SIG-M5 treated with dmso at 0.1 percent for 504 hours (cell line): ENCODE measurements around the gene AMPD2.
A peak's percentile ranks its signal among the peaks of the same experiment; 100 is the strongest.

Experiments
- DNase-seq: peaks from one replicate; lab custom pipeline; 2025; ENCODE audit not compliant: unreplicated experiment; lab: John Stamatoyannopoulos, UW

The AMPD2 gene

DNA sequence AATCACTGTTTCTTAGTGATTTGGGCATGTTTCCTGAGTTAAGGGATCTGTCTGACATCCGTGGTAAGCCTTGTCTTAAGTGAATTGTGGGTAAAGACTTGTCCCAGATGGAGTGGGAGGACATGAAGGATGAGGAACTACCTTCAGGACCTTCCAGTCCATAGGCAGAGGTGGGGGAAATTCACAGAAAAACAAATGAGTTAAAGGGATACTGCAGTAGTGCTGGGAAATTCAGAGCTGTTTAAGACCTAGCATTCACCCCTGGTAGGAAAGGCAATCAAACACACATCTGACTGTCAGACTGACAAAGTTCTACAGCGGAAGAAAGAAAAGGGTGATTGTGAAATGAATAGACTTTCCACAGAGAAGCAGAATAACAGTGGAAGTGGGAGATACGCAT is 3.2 kb upstream of the AMPD2 start:
- peak; percentile 51 for DNase-seq

- DNase-seq, result peak; percentile 80
Measured at GRCh38 chr1:109617291-109617801, 2.3 kb upstream of the AMPD2 start.

- DNase-seq, result no peak
Measured at GRCh38 chr1:109618661-109619575, 719 bp upstream of the AMPD2 start.

DNA sequence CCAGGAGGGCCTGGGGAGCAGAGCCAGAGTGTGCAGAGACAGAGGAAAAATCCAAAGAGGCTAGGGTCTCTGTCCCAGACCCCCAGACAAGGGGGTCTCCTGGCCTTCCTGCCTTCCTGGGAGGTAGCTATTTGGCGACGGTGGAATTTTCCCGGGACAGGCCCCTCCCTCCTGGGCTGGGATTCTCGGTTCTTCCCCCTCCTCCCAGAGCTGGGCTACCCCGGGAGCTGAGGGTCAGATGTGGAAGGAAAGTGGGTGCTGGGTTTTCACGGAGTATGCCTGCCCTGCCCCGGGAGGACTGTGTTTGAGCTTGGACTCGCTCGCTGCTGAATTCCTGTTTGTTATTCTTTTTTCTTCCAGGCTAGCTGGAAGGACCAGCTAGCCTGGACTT is 759 bp downstream of the AMPD2 start:
- DNase-seq, result peak; percentile 51

- DNase-seq, result peak; percentile 92
Measured at GRCh38 chr1:109620841-109621286, 1.2 kb downstream of the AMPD2 start.

GRCh38 chr1:109621379-109622136 is 1.9 kb downstream of the AMPD2 start:
- DNase-seq, result no peak

- no peak for DNase-seq
Measured at GRCh38 chr1:109622137-109622892, 2.7 kb downstream of the AMPD2 start.

DNA sequence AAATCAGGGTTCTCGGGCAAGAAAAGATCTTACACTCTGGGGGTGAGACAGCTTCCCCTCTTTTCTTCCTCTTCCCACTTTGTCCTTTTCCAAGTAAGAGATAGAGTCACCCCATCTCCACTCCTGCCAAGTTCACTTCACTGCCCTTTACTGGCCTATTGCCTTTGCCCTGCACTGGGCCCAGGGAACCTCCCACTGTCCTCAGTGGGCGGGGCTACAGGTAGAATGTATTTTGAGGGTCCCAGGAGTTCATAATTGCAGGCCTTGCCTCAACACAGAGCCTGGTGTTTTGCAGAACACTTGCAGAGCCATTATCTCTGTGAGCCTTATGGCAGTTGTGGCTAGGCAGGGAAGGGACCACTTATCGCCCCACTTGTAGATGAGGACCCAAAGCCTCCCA is 3.3 kb downstream of the AMPD2 start:
- DNase-seq, result no peak

GRCh38 chr1:109623601-109624161 is 4.0 kb downstream of the AMPD2 start:
- no peak for DNase-seq

DNA sequence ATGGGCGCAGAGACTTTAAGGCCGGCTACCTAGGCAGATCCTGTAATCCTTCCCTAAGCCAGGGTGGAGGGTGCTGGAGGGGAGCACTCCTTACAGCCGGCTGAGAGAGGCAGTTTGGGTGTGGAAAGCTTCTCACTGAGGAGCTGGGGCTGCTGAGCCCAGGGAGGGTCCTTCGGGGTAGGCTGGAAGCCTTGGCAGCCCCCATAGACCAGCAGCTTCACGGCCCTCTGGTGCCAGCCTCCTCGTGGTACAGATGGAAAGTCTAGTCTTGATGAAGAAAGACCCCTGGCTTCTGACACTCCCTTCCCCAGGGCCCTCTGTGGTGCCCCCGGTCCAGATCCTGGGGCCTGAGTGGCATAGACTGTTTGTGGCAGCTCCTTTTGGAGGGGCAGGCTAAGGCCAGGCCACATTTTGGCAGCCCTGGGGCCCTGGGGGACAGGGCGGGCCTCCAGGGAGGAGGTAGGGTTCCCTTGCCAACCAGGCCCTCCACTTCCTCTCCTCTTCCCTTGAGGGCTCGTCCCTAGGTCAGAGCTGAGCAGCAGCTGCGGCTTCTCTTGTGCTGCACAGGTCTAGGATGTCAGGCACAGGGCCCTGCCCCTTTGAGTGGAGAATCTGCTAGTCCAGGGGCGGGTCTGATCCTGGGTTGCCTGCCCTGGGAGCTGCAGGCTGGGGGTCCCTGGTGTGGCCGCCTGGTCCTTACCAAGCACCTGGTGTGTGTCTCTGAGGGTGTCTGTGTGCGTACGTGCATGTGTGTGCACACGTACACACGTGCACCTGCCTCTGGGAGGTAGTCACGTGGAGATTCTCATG is 4.8 kb downstream of the AMPD2 start:
- no peak for DNase-seq

DNA sequence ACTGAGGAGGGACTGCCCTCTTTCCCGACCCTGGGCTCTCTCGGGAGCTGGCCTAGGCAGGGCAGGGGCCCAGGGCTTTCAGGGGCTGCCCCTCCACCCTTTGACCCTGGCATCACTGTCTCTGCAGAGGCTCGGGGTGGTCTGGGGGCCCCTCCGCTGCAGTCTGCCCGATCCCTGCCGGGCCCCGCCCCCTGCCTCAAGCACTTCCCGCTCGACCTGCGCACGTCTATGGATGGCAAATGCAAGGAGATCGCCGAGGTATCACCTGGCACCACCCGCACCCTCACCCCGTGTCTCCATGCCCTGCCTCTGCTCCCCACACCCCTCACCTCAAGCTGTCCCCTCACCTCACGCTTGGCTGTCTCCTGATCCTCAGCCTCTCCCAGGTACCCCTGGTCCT is 5.5 kb downstream of the AMPD2 start:
- DNase-seq, result no peak

GRCh38 chr1:109625601-109626560 is 6.2 kb downstream of the AMPD2 start:
- DNase-seq, result no peak

- DNase-seq, result no peak
Measured at GRCh38 chr1:109626682-109627408, 7.2 kb downstream of the AMPD2 start.

DNA sequence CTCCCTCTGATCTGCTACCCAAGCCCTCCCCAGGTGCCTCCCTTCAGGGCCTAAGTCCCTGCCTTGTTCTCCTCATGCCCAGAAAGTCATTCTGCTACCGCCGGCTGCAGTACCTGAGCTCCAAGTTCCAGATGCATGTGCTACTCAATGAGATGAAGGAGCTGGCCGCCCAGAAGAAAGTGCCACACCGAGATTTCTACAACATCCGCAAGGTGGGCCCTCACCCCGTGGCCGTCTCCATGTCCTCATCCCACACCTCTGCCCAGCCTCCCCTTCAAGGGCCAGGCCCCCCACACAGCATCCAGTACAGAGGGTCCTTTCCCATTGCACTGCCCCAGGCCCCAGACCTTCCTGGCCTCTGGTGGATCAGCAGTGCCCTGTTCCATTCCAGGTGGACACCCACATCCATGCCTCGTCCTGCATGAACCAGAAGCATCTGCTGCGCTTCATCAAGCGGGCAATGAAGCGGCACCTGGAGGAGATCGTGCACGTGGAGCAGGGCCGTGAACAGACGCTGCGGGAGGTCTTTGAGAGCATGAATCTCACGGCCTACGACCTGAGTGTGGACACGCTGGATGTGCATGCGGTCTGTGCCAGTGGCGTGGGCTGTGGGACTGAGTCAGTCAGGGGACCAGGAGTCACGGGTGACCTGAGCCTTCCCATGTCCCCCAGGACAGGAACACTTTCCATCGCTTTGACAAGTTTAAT is 8.2 kb downstream of the AMPD2 start:
- no peak for DNase-seq

DNA sequence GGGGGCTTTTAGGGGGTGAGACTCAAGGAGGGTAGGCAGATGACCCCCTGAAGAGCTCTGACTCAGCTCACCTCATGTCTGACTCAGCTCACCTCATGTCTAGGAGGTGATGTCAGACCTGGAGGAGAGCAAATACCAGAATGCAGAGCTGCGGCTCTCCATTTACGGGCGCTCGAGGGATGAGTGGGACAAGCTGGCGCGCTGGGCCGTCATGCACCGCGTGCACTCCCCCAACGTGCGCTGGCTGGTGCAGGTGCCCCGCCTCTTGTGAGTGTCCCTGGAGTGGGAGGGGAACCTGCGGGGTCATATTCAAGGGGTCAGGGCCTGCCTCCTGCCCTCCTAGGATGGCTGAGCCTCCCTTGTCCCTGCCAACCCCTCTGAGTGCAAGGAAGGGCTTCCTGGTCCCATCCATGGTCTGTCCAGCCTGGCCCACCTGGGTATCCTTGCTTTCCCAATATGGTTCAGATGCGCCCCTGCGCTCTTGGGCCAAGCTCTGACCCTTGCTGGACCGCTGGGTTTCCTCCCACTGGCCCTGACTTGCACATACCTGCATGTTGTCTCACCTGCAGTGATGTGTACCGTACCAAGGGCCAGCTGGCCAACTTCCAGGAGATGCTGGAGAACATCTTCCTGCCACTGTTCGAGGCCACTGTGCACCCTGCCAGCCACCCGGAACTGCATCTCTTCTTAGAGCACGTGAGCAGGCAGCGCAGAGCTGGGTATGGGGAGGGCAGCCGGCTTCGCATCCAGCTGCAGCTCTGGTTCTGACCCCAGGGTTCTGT is 9.1 kb downstream of the AMPD2 start:
- DNase-seq, result no peak

DNA sequence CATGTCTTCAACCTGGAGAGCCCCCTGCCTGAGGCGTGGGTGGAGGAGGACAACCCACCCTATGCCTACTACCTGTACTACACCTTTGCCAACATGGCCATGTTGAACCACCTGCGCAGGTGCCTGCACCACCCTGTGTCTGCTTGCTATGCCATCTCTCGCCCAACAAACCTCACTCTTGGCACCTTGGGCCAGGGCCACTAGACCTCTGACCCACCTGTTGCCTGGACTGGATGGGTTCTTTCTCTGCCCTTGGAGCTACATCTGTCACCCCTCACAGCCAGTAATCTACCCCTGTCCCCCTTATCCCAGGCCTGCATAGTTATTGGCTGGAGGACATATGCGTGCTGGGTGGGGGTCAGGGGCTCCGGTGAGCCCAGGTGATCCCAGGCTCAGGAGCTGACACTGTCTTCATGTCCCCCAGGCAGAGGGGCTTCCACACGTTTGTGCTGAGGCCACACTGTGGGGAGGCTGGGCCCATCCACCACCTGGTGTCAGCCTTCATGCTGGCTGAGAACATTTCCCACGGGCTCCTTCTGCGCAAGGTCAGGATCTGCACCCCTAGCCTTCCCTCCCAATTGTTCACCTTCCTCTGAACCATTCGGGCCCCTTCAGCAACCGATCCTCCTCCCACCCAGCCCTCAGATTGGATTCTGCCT is 9.9 kb downstream of the AMPD2 start:
- DNase-seq, result no peak
